Fibroblast of skin of right biceps (primary cell): ENCODE measurements around the gene CCDC6.
"Not testable (repeated sequence)": the region's sequence is repeated elsewhere in the genome, so short reads cannot be mapped to it uniquely, and the experiment has no call there.

Experiments used
- DNase-seq: peaks from one replicate; pipeline ENCODE4 v3.0.0-alpha.2; 2013

CCDC6 gene

GRCh38 chr10:59906417-59907202, at the start of gene CCDC6:
CCDC6 (minus strand) TSS chr10:59906556; CDS start chr10:59906424, 132 bp downstream.
- DNase-seq = peak; percentile 93

- peak; percentile 14 for DNase-seq
Measured at GRCh38 chr10:59954296-59954695, 47.9 kb upstream of the CCDC6 start.

- DNase-seq = not testable (repeated sequence)
Measured at GRCh38 chr10:59953711-59954110, 47.4 kb upstream of the CCDC6 start.

GRCh38 chr10:59950105-59950504, 43.7 kb upstream of the CCDC6 start:
- no peak for DNase-seq

- no peak for DNase-seq
Measured at GRCh38 chr10:59949608-59950007, 43.3 kb upstream of the CCDC6 start.

GRCh38 chr10:59945991-59946390, 39.6 kb upstream of the CCDC6 start:
- no peak for DNase-seq

GRCh38 chr10:59945590-59945989, 39.2 kb upstream of the CCDC6 start:
- no peak for DNase-seq

- no peak for DNase-seq
Measured at GRCh38 chr10:59944339-59944935, 38.1 kb upstream of the CCDC6 start.

- DNase-seq = no peak
Measured at GRCh38 chr10:59942556-59942955, 36.2 kb upstream of the CCDC6 start.

- DNase-seq = no peak
Measured at GRCh38 chr10:59937720-59938119, 31.4 kb upstream of the CCDC6 start.

- no peak for DNase-seq
Measured at GRCh38 chr10:59934701-59935100, 28.3 kb upstream of the CCDC6 start.

GRCh38 chr10:59930788-59931521, 24.6 kb upstream of the CCDC6 start:
- not testable (repeated sequence) for DNase-seq

GRCh38 chr10:59926086-59926485, 19.7 kb upstream of the CCDC6 start:
- no peak for DNase-seq

- DNase-seq = no peak
Measured at GRCh38 chr10:59922907-59923306, 16.6 kb upstream of the CCDC6 start.

- no peak for DNase-seq
Measured at GRCh38 chr10:59917922-59918321, 11.6 kb upstream of the CCDC6 start.

GRCh38 chr10:59913547-59914237, 7.3 kb upstream of the CCDC6 start:
- DNase-seq = no peak

GRCh38 chr10:59910867-59911266, 4.5 kb upstream of the CCDC6 start:
- no peak for DNase-seq

GRCh38 chr10:59909815-59910214, 3.5 kb upstream of the CCDC6 start:
- DNase-seq = no peak

- DNase-seq = no peak
Measured at GRCh38 chr10:59908808-59909143, 2.4 kb upstream of the CCDC6 start.

- DNase-seq = peak; percentile 94
Measured at GRCh38 chr10:59907918-59908807, 1.8 kb upstream of the CCDC6 start.

GRCh38 chr10:59907537-59907917, 1.2 kb upstream of the CCDC6 start:
- no peak for DNase-seq

GRCh38 chr10:59905731-59906416, 482 bp downstream of the CCDC6 start:
- DNase-seq = no peak
